ENCODE data around the gene NOP58.
A peak's percentile ranks its signal among the peaks of the same experiment; 100 is the strongest.
"Not testable (repeated sequence)": the region's sequence is repeated elsewhere in the genome, so short reads cannot be mapped to it uniquely, and the experiment has no call there.

Gene NOP58

DNA sequence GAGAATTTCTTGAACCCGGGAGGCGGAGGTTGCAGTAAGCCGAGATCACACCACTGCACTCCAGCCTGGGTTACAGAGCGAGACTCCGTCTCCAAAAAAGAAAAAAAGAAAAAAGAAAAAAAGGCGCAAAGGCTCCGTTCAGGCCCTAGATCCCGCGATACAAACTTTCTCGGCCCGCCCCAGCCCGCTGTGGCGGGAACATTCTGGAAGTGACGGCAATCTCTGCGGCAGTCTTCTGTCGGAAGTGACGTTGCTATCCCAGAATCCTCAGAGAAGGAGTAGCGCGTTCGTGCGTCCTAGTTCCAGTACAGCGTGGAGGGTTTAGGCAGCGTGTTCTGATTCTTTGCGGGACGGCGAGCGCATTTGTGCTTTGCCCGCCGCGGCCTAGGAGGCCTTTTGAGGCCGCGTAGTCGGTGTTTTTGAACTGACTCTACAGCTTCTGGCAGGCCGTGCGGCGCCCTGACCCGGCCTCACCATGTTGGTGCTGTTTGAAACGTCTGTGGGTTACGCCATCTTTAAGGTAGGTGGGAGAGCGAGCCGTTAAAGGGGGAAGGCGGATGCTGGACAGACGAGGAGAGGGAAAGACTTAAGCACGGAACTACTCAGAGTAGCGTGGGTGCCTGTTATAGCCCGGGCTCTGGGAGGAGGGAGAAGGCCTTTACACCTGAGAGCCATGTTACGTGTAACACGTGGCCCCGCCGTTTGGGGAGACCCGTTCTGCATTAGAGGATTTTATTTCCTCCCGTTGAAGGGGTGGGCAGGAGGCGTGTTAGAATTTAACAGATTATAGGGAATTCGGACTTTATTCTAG lies at the start of gene NOP58:
NOP58 (plus strand) TSS at position 297 of the 811 bp plus-strand sequence; CDS start at position 476, 179 bp downstream.
- H3K4me1 ChIP-seq (ENCODE audit: control insufficient read depth in 1 of 2, insufficient read depth in 2 of 2, low read length in 2 of 2): peaks cover 13 to 17% of the 10 kb centered on the region in 2 donors
- peak within 1 kb of the TSS; percentile 93 for H3K27ac ChIP-seq (ENCODE audit: low read depth, low read length)
- no peaks in the 10 kb centered on the region for H3K9me3 ChIP-seq (ENCODE audit: control insufficient read depth in 1 of 2, low read length in 2 of 2)
- no peaks in the 10 kb centered on the region for H3K27me3 ChIP-seq (ENCODE audit: control insufficient read depth in 1 of 2, insufficient read depth in 2 of 2, low read length in 2 of 2)
- H3K9ac ChIP-seq (ENCODE audit: low read depth in 1 of 2, low read length in 2 of 2): peak within 1 kb of the TSS; percentile 87 to 97
- peak within 1 kb of the TSS; percentile 84 to 99 for H3K4me3 ChIP-seq (ENCODE audit: low read depth in 1 of 2, low read length in 2 of 2)
- no peaks in the 10 kb centered on the region for H3K36me3 ChIP-seq (ENCODE audit: control insufficient read depth in 1 of 2, insufficient read depth in 2 of 2, low read length in 2 of 2)

- H3K4me3 ChIP-seq (ENCODE audit: low read depth in 1 of 2, low read length in 2 of 2): no peak overlapping the region
- H3K36me3 ChIP-seq (ENCODE audit: control insufficient read depth in 1 of 2, insufficient read depth in 2 of 2, low read length in 2 of 2): peaks cover 0 to 12% of the 10 kb centered on the region in 2 donors
- no peaks in the 10 kb centered on the region for H3K9me3 ChIP-seq (ENCODE audit: control insufficient read depth in 1 of 2, low read length in 2 of 2)
- H3K27me3 ChIP-seq (ENCODE audit: control insufficient read depth in 1 of 2, insufficient read depth in 2 of 2, low read length in 2 of 2): no peaks in the 10 kb centered on the region
- no peaks in the 10 kb centered on the region for H3K4me1 ChIP-seq (ENCODE audit: control insufficient read depth in 1 of 2, insufficient read depth in 2 of 2, low read length in 2 of 2)
- no peak overlapping the region for H3K27ac ChIP-seq (ENCODE audit: low read depth, low read length)
- H3K9ac ChIP-seq (ENCODE audit: low read depth in 1 of 2, low read length in 2 of 2): no peak overlapping the region
Observed at GRCh38 chr2:202221873-202222272, 43.7 kb upstream of the NOP58 start.

GRCh38 chr2:202237787-202238233 lies 27.8 kb upstream of the NOP58 start:
- Histone ChIP-seq H3K27me3 (ENCODE audit: control insufficient read depth in 1 of 2, insufficient read depth in 2 of 2, low read length in 2 of 2) (no peaks in the 10 kb centered on the region), H3K9ac (ENCODE audit: low read depth in 1 of 2, low read length in 2 of 2) (peak overlapping the region; percentile 82 to 88), H3K4me1 (ENCODE audit: control insufficient read depth in 1 of 2, insufficient read depth in 2 of 2, low read length in 2 of 2) (peaks cover 6 to 15% of the 10 kb centered on the region in 2 donors), H3K27ac (ENCODE audit: low read depth, low read length) (peak overlapping the region; percentile 70), H3K36me3 (ENCODE audit: control insufficient read depth in 1 of 2, insufficient read depth in 2 of 2, low read length in 2 of 2) (no peaks in the 10 kb centered on the region), H3K9me3 (ENCODE audit: control insufficient read depth in 1 of 2, low read length in 2 of 2) (no peaks in the 10 kb centered on the region), H3K4me3 (ENCODE audit: low read depth in 1 of 2, low read length in 2 of 2) (peak overlapping the region; percentile 88 to 95)

DNA sequence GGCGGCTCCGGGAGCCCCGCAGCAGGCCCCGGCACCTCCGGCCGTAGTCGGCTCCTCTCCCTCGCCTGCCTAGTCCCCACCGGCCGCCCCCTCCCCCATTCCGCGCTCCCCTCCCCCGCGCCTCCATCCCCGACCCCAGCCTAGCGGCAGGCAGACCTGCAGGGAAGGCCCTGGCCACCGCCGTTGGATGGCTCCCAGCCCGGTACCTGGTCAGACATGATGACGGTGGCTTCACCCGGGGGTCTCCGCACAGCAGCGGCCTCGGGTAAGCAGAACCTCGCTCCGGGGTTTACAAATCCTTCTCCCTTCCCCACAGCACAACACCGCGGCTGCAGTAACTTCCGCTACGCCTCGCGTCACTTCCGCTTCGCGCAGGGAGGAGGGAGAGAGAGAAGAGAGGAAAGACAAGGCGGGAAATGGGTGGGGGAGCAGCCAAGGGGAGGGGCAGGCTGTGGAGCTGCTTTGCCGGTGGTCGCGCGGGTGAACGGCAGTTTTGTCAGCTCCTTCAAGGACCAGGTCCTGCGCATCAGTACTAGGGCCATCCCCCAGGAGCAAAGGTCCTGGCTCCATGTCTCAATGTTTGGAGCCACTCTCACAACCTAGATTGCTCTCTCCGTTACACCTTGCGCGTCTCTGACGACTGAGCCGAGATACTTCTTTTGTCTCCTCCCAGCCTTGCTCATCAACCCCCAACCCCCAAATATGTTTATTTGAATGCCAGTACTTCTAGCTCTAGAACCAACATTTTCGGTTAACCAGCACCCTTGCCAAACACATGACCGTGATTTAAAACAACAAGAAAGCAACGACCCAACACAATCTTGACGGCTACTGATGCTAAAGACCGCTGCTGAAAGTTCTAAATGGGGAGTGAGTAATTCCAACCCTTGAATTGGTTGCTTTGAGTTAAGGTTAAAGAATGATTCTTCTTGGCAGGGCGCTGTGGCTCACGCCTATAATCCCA lies 27.0 kb upstream of the NOP58 start, which contains the start of gene SUMO1:
SUMO1 (minus strand) TSS at position 364 of the 964 bp plus-strand sequence; CDS start at position 218, 146 bp downstream.
- H3K27me3 ChIP-seq (ENCODE audit: control insufficient read depth in 1 of 2, insufficient read depth in 2 of 2, low read length in 2 of 2): no peaks in the 10 kb centered on the region
- H3K4me1 ChIP-seq (ENCODE audit: control insufficient read depth in 1 of 2, insufficient read depth in 2 of 2, low read length in 2 of 2): peaks cover 6 to 15% of the 10 kb centered on the region in 2 donors
- no peaks in the 10 kb centered on the region for H3K9me3 ChIP-seq (ENCODE audit: control insufficient read depth in 1 of 2, low read length in 2 of 2)
- H3K4me3 ChIP-seq (ENCODE audit: low read depth in 1 of 2, low read length in 2 of 2): peak within 1 kb of the TSS; percentile 88 to 95
- peak within 1 kb of the TSS; percentile 70 for H3K27ac ChIP-seq (ENCODE audit: low read depth, low read length)
- H3K9ac ChIP-seq (ENCODE audit: low read depth in 1 of 2, low read length in 2 of 2): peak within 1 kb of the TSS; percentile 82 to 88
- H3K36me3 ChIP-seq (ENCODE audit: control insufficient read depth in 1 of 2, insufficient read depth in 2 of 2, low read length in 2 of 2): no peaks in the 10 kb centered on the region

DNA sequence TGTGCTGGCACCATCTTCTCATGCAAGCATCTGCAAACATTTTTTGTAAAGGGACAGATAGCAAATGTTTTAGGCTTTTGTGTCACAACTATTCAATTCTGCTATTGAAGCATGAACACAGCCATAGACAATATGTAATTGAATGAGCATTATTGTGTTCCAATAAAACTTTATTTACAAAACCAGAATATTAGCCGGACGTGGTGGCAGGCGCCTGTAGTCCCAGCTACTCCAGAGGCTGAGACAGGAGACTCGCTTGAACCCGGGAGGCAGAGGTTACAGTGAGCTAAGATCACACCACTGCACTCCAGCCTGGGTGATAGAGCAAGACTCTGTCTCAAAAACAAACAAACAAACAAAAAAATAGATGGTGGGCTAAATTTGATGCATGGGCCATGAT lies 17.9 kb upstream of the NOP58 start:
- not testable (repeated sequence) for H3K9ac ChIP-seq (ENCODE audit: low read depth in 1 of 2, low read length in 2 of 2); H3K4me3 ChIP-seq (ENCODE audit: low read depth in 1 of 2, low read length in 2 of 2); H3K4me1 ChIP-seq (ENCODE audit: control insufficient read depth in 1 of 2, insufficient read depth in 2 of 2, low read length in 2 of 2); H3K36me3 ChIP-seq (ENCODE audit: control insufficient read depth in 1 of 2, insufficient read depth in 2 of 2, low read length in 2 of 2); H3K27ac ChIP-seq (ENCODE audit: low read depth, low read length); H3K9me3 ChIP-seq (ENCODE audit: control insufficient read depth in 1 of 2, low read length in 2 of 2); H3K27me3 ChIP-seq (ENCODE audit: control insufficient read depth in 1 of 2, insufficient read depth in 2 of 2, low read length in 2 of 2)

DNA sequence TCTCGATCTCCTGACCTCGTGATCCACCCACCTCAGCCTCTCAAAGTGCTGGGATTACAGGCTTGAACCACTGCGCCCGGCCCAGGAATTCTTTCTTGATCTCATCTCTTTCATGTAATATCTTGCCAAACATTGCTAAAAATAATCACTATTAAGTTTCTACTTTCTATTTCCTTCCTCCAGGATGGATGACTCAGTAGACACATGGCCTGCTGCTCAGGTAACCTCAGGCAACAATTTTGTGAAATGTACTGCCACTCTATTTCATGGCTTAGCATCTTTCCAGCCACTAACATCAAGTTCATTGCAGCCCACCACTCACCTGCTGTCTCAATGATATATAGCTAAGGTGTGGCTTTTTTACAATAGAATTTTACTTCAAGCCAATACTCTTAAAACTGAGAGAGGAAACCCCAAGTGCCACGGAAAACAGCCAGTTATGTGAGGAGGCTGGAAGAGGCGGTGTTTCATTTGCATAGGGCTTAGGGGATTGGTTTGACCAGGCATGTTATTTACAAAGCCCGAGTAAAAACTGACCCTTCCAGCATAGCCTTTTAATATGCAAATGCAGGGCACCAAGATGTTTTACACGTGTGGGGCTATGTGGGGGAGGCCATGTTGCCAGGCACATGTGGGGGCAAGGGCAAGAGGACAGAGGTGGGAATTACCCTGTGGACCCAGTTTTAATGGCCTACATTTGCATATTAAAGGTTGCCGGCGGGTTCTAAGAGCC lies 15.9 kb upstream of the NOP58 start:
- Histone ChIP-seq H3K36me3 (ENCODE audit: control insufficient read depth in 1 of 2, insufficient read depth in 2 of 2, low read length in 2 of 2) (no peaks in the 10 kb centered on the region), H3K4me3 (ENCODE audit: low read depth in 1 of 2, low read length in 2 of 2) (no peak overlapping the region), H3K9me3 (ENCODE audit: control insufficient read depth in 1 of 2, low read length in 2 of 2) (no peaks in the 10 kb centered on the region), H3K9ac (ENCODE audit: low read depth in 1 of 2, low read length in 2 of 2) (no peak overlapping the region), H3K4me1 (ENCODE audit: control insufficient read depth in 1 of 2, insufficient read depth in 2 of 2, low read length in 2 of 2) (no peaks in the 10 kb centered on the region), H3K27me3 (ENCODE audit: control insufficient read depth in 1 of 2, insufficient read depth in 2 of 2, low read length in 2 of 2) (no peaks in the 10 kb centered on the region), H3K27ac (ENCODE audit: low read depth, low read length) (no peak overlapping the region)

DNA sequence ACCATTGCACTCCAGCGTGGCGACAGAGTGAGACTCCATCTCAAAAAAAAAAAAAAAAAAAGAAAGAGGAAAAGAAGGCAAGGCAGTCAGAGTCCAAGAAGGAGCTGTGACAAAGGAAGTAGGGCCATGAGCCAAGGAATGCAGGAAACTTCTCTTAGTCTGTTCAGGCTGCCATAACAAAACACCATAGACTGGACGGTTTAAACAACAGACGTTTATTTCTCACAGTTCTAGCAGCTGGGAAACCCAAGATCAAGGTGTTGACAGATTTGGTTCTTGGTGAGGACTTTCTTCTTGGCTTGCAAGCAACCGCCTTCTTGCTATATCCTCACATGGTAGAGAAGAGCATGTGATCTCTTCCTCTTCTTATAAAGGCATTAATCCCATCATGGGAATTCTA lies 14.1 kb upstream of the NOP58 start:
- Histone ChIP-seq H3K4me3 (ENCODE audit: low read depth in 1 of 2, low read length in 2 of 2) (no peak overlapping the region), H3K4me1 (ENCODE audit: control insufficient read depth in 1 of 2, insufficient read depth in 2 of 2, low read length in 2 of 2) (no peaks in the 10 kb centered on the region), H3K9ac (ENCODE audit: low read depth in 1 of 2, low read length in 2 of 2) (no peak overlapping the region), H3K9me3 (ENCODE audit: control insufficient read depth in 1 of 2, low read length in 2 of 2) (no peaks in the 10 kb centered on the region), H3K27ac (ENCODE audit: low read depth, low read length) (no peak overlapping the region), H3K27me3 (ENCODE audit: control insufficient read depth in 1 of 2, insufficient read depth in 2 of 2, low read length in 2 of 2) (no peaks in the 10 kb centered on the region), H3K36me3 (ENCODE audit: control insufficient read depth in 1 of 2, insufficient read depth in 2 of 2, low read length in 2 of 2) (no peaks in the 10 kb centered on the region)

GRCh38 chr2:202261531-202261930 lies 4.0 kb upstream of the NOP58 start:
- H3K27me3 ChIP-seq (ENCODE audit: control insufficient read depth in 1 of 2, insufficient read depth in 2 of 2, low read length in 2 of 2): no peaks in the 10 kb centered on the region
- H3K4me1 ChIP-seq (ENCODE audit: control insufficient read depth in 1 of 2, insufficient read depth in 2 of 2, low read length in 2 of 2): no peaks in the 10 kb centered on the region
- no peaks in the 10 kb centered on the region for H3K36me3 ChIP-seq (ENCODE audit: control insufficient read depth in 1 of 2, insufficient read depth in 2 of 2, low read length in 2 of 2)
- no peaks in the 10 kb centered on the region for H3K9me3 ChIP-seq (ENCODE audit: control insufficient read depth in 1 of 2, low read length in 2 of 2)
- H3K9ac ChIP-seq (ENCODE audit: low read depth in 1 of 2, low read length in 2 of 2): no peak overlapping the region
- H3K27ac ChIP-seq (ENCODE audit: low read depth, low read length): no peak overlapping the region
- H3K4me3 ChIP-seq (ENCODE audit: low read depth in 1 of 2, low read length in 2 of 2): no peak overlapping the region

DNA sequence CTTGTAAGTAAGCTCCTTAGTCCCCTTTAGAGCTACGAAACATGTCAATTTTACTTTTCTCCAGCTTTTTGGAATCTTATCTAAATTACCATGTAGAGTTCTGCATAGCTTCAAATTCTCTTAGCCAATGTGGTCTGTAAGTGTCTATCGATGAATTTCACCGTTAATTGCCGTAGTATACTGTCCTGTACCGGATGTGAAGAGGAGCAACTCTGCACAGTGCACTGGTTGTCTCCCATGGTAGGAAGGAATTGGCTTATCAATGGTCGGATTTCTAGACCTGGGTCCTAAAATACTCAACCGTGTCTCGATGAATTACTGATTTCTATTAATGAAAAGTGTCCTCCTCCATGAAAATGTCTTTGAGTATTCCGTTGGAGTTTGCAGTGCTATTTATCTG lies 1.9 kb downstream of the NOP58 start:
- Histone ChIP-seq H3K4me1 (ENCODE audit: control insufficient read depth in 1 of 2, insufficient read depth in 2 of 2, low read length in 2 of 2) (peaks cover 13 to 17% of the 10 kb centered on the region in 2 donors), H3K9me3 (ENCODE audit: control insufficient read depth in 1 of 2, low read length in 2 of 2) (no peaks in the 10 kb centered on the region), H3K27ac (ENCODE audit: low read depth, low read length) (no peak overlapping the region), H3K4me3 (ENCODE audit: low read depth in 1 of 2, low read length in 2 of 2) (peak overlapping the region; percentile 84 to 99), H3K36me3 (ENCODE audit: control insufficient read depth in 1 of 2, insufficient read depth in 2 of 2, low read length in 2 of 2) (no peaks in the 10 kb centered on the region), H3K27me3 (ENCODE audit: control insufficient read depth in 1 of 2, insufficient read depth in 2 of 2, low read length in 2 of 2) (no peaks in the 10 kb centered on the region), H3K9ac (ENCODE audit: low read depth in 1 of 2, low read length in 2 of 2) (peak overlapping the region; percentile 87 to 97)
